IMR-90 (cell line): ENCODE data around the gene NISCH. TPM values are rescaled to one million over a fixed set of nuclear protein-coding genes. Genes with fewer than 3 reads are reported as not detected.

Source experiments
- ATAC-seq: fragments of 200-7000 bp; cut with Tn5 transposase; 2 replicates; pipeline ENCODE4 v1.9.1; 2020; ENCODE audit warnings: low read depth, mild to moderate bottlenecking, moderate library complexity
- BruUV-seq: library from RNA; stranded (reverse); fragments of 400-500 nt; replicated peaks from 2 replicates; lab custom pipeline; 2021; lab: Mats Ljungman, UMichigan
- CTCF ChIA-PET: fragments of 300-600 bp; formaldehyde crosslinking; extraction: SDS; loops from one replicate; lab custom pipeline; 2021; ENCODE audit warnings: antibody characterized with exemption; lab: Yijun Ruan, JAX
- POLR2A ChIA-PET: fragments of 300-600 bp; sonication (Branson Sonifier 250); formaldehyde crosslinking; loops from one replicate; lab custom pipeline; 2022; ENCODE audit warnings: antibody characterized with exemption; ENCODE audit not compliant: unreplicated experiment; lab: Charles Lee
- DNase-seq: peaks from one replicate; pipeline ENCODE4 v3.0.0; 2013
- H2AFZ ChIP-seq: replicated peaks from 2 replicates; pipeline ENCODE3; 2013; ENCODE audit warnings: low read length, mild to moderate bottlenecking; ENCODE audit not compliant: poor library complexity
- H2AK5ac ChIP-seq: 2 replicates; pipeline ENCODE4 v1.6.1; 2013; ENCODE audit warnings: low read depth, low read length, inconsistent platforms
- H2AK9ac ChIP-seq: replicated peaks from 2 replicates; pipeline ENCODE3; 2013; ENCODE audit warnings: mild to moderate bottlenecking, low read depth, low read length, moderate library complexity; ENCODE audit not compliant: poor library complexity
- H2BK120ac ChIP-seq: 2 replicates; pipeline ENCODE4 v1.6.1; 2013; ENCODE audit warnings: low read depth, low read length, inconsistent platforms
- H2BK15ac ChIP-seq: 3 replicates; pipeline ENCODE4 v1.6.1; 2013; ENCODE audit warnings: low read depth, low read length, inconsistent platforms
- H2BK20ac ChIP-seq: 2 replicates; pipeline ENCODE4 v1.6.1; 2013; ENCODE audit warnings: low read depth, mild to moderate bottlenecking, inconsistent platforms, low read length, moderate library complexity
- H2BK5ac ChIP-seq: 2 replicates; pipeline ENCODE4 v1.6.1; 2013; ENCODE audit warnings: mild to moderate bottlenecking, low read depth, low read length, inconsistent platforms; ENCODE audit not compliant: poor library complexity, severe bottlenecking
- H3K14ac ChIP-seq: replicated peaks from 2 replicates; pipeline ENCODE4 v1.6.1; 2013; ENCODE audit warnings: low read depth, low read length, inconsistent platforms
- H3K18ac ChIP-seq: 2 replicates; pipeline ENCODE4 v1.6.1; 2013; ENCODE audit warnings: low read depth, low read length, control low read depth
- H3K23ac ChIP-seq: 2 replicates; pipeline ENCODE4 v1.6.1; 2013; ENCODE audit warnings: low read depth, low read length, inconsistent platforms
- H3K27ac ChIP-seq: 2 replicates; pipeline ENCODE4 v1.5.1; 2013; ENCODE audit warnings: mild to moderate bottlenecking, control low read depth, low read length; ENCODE audit not compliant: insufficient read depth
- H3K27me3 ChIP-seq: 2 replicates; pipeline ENCODE4 v1.6.1; 2013; ENCODE audit warnings: low read length; ENCODE audit not compliant: control insufficient read depth, insufficient read depth
- H3K36me3 ChIP-seq: 2 replicates; pipeline ENCODE4 v1.6.1; 2013; ENCODE audit warnings: low read length, mixed read lengths; ENCODE audit not compliant: control insufficient read depth, insufficient read depth
- H3K4ac ChIP-seq: 2 replicates; pipeline ENCODE4 v1.6.1; 2013; ENCODE audit warnings: low read depth, low read length, inconsistent platforms
- H3K4me1 ChIP-seq: 2 replicates; pipeline ENCODE4 v1.6.1; 2013; ENCODE audit warnings: low read length, mixed read lengths; ENCODE audit not compliant: control insufficient read depth, insufficient read depth
- H3K4me2 ChIP-seq: 2 replicates; pipeline ENCODE4 v1.6.1; 2013; ENCODE audit warnings: low read depth, mild to moderate bottlenecking, control low read depth, low read length, moderate library complexity
- H3K4me3 ChIP-seq: 2 replicates; pipeline ENCODE4 v1.5.1; 2013; ENCODE audit warnings: low read depth, mild to moderate bottlenecking, control low read depth, low read length, moderate library complexity; ENCODE audit not compliant: insufficient read depth
- H3K56ac ChIP-seq: 2 replicates; pipeline ENCODE4 v1.6.1; 2013; ENCODE audit warnings: low read length, inconsistent platforms; ENCODE audit not compliant: insufficient read depth; ENCODE audit errors: extremely low read depth
- H3K79me1 ChIP-seq, 2 experiments: 2 replicates each; pipeline ENCODE4 v1.6.1; 2013; ENCODE audit warnings: low read length in 2 of 2, inconsistent platforms in 1 of 2, low read depth in 1 of 2
- H3K9ac ChIP-seq: 2 replicates; pipeline ENCODE4 v1.6.1; 2013; ENCODE audit warnings: low read depth, low read length, control low read depth
- H3K9me1 ChIP-seq: 2 replicates; pipeline ENCODE4 v1.6.1; 2013; ENCODE audit warnings: low read length, inconsistent platforms; ENCODE audit not compliant: insufficient read depth
- H3K9me3 ChIP-seq: 2 replicates; pipeline ENCODE4 v1.6.1; 2013; ENCODE audit warnings: low read length; ENCODE audit not compliant: control insufficient read depth, insufficient read depth
- H4K20me1 ChIP-seq: 2 replicates; pipeline ENCODE4 v1.6.1; 2013; ENCODE audit warnings: low read length, inconsistent platforms; ENCODE audit not compliant: insufficient read depth
- H4K5ac ChIP-seq: 2 replicates; pipeline ENCODE4 v1.6.1; 2013; ENCODE audit warnings: mild to moderate bottlenecking, low read depth, low read length, control low read depth
- H4K8ac ChIP-seq, 2 experiments: 2 replicates each; pipeline ENCODE4 v1.6.1; 2013; ENCODE audit warnings: low read depth in 2 of 2, low read length in 2 of 2, control low read depth in 1 of 2, inconsistent platforms in 1 of 2
- H4K91ac ChIP-seq: 2 replicates; pipeline ENCODE4 v1.6.1; 2013; ENCODE audit warnings: low read depth, low read length, inconsistent platforms; ENCODE audit not compliant: insufficient read depth
- BHLHE40 ChIP-seq: fragments of 150-350 bp; IDR thresholded peaks from 2 replicates; pipeline ENCODE4 v1.6.1; 2016; ENCODE audit warnings: mild to moderate bottlenecking, low read depth, low read length
- CEBPB ChIP-seq: IDR thresholded peaks from 2 replicates; pipeline ENCODE4 v1.6.1; 2012; ENCODE audit warnings: low read depth, low read length, improper control_type of control experiment
- CHD1 ChIP-seq: IDR thresholded peaks from 2 replicates; pipeline ENCODE4 v1.6.1; 2012; ENCODE audit warnings: low read depth, low read length, improper control_type of control experiment
- CTCF ChIP-seq: conservative IDR thresholded peaks from 2 replicates; pipeline ENCODE4 v1.5.1; 2012; ENCODE audit warnings: mild to moderate bottlenecking, low read depth, low read length, improper control_type of control experiment
- MAFK ChIP-seq: IDR thresholded peaks from 2 replicates; pipeline ENCODE4 v1.6.1; 2012; ENCODE audit warnings: low read depth, low read length, improper control_type of control experiment
- MXI1 ChIP-seq: IDR thresholded peaks from 2 replicates; pipeline ENCODE4 v1.6.1; 2012; ENCODE audit warnings: low read depth, mild to moderate bottlenecking, low read length, moderate library complexity, borderline replicate concordance
- NFE2L2 ChIP-seq: fragments of 150-350 bp; IDR thresholded peaks from 2 replicates; pipeline ENCODE4 v1.6.1; 2016; ENCODE audit warnings: low read depth, mild to moderate bottlenecking, low read length
- POLR2A ChIP-seq: IDR thresholded peaks from 2 replicates; pipeline ENCODE4 v1.6.1; 2012; ENCODE audit warnings: mild to moderate bottlenecking, low read depth, low read length
- RAD21 ChIP-seq: IDR thresholded peaks from 2 replicates; pipeline ENCODE4 v1.6.1; 2012; ENCODE audit warnings: low read length, improper control_type of control experiment
- RFX5 ChIP-seq: IDR thresholded peaks from 2 replicates; pipeline ENCODE4 v1.8.0; 2012; ENCODE audit warnings: low read depth, mild to moderate bottlenecking, low read length, moderate library complexity
- SMC3 ChIP-seq: fragments of 150-350 bp; IDR thresholded peaks from 2 replicates; pipeline ENCODE4 v1.6.1; 2016; ENCODE audit warnings: low read depth, mild to moderate bottlenecking, antibody characterized with exemption, low read length, moderate library complexity
- USF2 ChIP-seq: fragments of 150-350 bp; IDR thresholded peaks from 2 replicates; pipeline ENCODE4 v1.6.1; 2017; ENCODE audit warnings: mild to moderate bottlenecking, antibody characterized with exemption, low read length, low read depth
- WGBS, 2 experiments: methylation state at CpG; one replicate each; pipeline versions ENCODE4 v1.1.5 to v1.1.7; 2013; ENCODE audit warnings: missing lambda C conversion rate in 2 of 2; ENCODE audit not compliant: insufficient read length in 1 of 2; ENCODE audit errors: extremely low coverage in 2 of 2; 5-methylcytosine and 5-hydroxymethylcytosine counted together
- dilution Hi-C: fragments of 300-500 bp; cut with HindIII; formaldehyde crosslinking; loops from one replicate; pipeline ENCODE4 v1.14.3; 2018; ENCODE audit warnings: low sequenced_read_pairs; ENCODE audit not compliant: unreplicated experiment
- in situ Hi-C: fragments of 300-500 bp; cut with MboI; formaldehyde crosslinking; loops from 3 replicates; pipeline ENCODE4 v1.14.3; 2019; ENCODE audit warnings: low sequenced_read_pairs, inconsistent platforms, mixed read lengths
- intact Hi-C: fragments of 100-400 bp; cut with micrococcal nuclease; formaldehyde crosslinking; loops from 2 replicates; pipeline ENCODE4 v1.10.0; 2022
- polyA plus RNA-seq, 3 experiments: library from polyadenylated mRNA; depleted of rRNA; stranded (reverse); fragments of >200 nt; gene quantifications; 2 replicates each; pipeline ENCODE4 v1.2.3, GENCODE V29; 2012; ENCODE audit warnings: low replicate concordance in 1 of 3
- total RNA-seq: library from RNA; depleted of rRNA; stranded (reverse); fragments of >200 nt; gene quantifications from 2 replicates; pipeline ENCODE4 v1.2.3, GENCODE V29; 2012
- TF ChIP-seq, protein P1 (sequence below): fragments of 150-350 bp; IDR thresholded peaks from 2 replicates; pipeline ENCODE4 v1.6.1; 2016; ENCODE audit warnings: low read depth, mild to moderate bottlenecking, low read length, moderate library complexity, borderline replicate concordance

The NISCH gene
- total and polyA plus RNA-seq, 2 of the 4 experiments (the other 2 are of a cell fraction): 36.9 to 86.0 TPM

DNA sequence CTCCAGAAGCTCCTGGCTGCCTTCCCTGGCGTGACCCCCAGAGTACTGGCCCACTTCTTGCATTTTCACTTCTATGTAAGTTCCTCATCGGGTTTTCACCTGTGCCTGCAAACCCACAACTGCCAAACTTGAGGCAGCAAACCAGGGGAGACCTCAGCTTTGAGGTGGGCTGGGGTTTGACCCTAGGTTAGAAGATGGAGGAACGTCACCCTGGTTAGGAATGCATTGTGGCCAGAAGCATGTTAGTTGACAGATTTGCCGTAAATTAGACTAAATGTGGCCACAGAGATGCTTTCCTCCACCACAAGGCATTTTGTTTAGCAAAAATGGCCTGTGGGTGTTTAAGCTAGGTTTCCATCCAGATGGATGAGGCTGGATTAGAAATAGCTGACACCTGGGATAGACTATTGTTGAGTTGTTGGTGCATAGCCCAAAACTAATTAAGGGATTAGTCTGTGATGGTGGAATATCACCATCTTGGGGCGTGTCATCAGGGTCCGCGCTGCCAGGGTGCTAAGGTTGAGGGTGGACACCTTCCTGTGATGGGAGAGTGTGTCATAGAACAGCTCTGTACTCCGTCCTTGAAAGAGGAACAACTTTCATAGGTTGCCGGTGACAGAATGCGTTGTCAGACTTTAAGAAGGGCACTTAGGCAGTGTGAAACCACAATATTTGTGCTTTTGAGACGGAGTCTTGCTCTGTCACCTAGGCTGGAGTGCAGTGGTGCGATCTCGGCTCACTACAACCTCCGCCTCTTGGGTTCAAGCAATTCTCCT is 3.6 kb downstream of the NISCH start:
- Histone ChIP-seq H3K4ac (no peak overlapping the region), H3K14ac (no peak overlapping the region), H3K4me2 (no peak overlapping the region), H3K27ac (no peak overlapping the region), H4K8ac (no peak overlapping the region), H2AK5ac (no peak overlapping the region), H3K23ac (no peak overlapping the region), H3K36me3 (peaks cover 40% of the 10 kb centered on the region), H2AFZ (no peak overlapping the region), H3K4me1 (peaks cover 15% of the 10 kb centered on the region), H3K18ac (no peak overlapping the region), H2AK9ac (no peak overlapping the region), H3K79me1 (peaks cover 37 to 65% of the 10 kb centered on the region in 2 experiments), H4K5ac (no peak overlapping the region), H2BK15ac (no peak overlapping the region), H3K9me1 (peaks cover 20% of the 10 kb centered on the region), H2BK120ac (no peak overlapping the region), H3K27me3 (no peaks in the 10 kb centered on the region), H3K9me3 (no peaks in the 10 kb centered on the region), H3K56ac (no peak overlapping the region), H3K4me3 (no peak overlapping the region), H3K9ac (no peak overlapping the region), H4K91ac (no peak overlapping the region), H2BK20ac (no peak overlapping the region), H2BK5ac (no peak overlapping the region), H4K20me1 (peaks cover 27% of the 10 kb centered on the region)
- BruUV-seq: no TSS peak
- WGBS, 2 experiments: 88% methylated on average over 6 of the region's 14 CpGs; no CpG with 5 or more reads in 1 of the 2 experiments
- POLR2A ChIA-PET: no interaction called here
- CTCF ChIA-PET: no interaction called here
- intact Hi-C loops (no loop called here), dilution Hi-C loops (no loop called here), in situ Hi-C loops (no loop called here)
- DNase-seq (no peak), ATAC-seq (no peak)
- TF ChIP-seq USF2: no peak
- no peak for TF ChIP-seq MXI1
- TF ChIP-seq CEBPB: no peak
- TF ChIP-seq CHD1: no peak
- no peak for TF ChIP-seq BHLHE40
- TF ChIP-seq SMC3: no peak
- TF ChIP-seq POLR2A: no peak
- TF ChIP-seq RAD21: no peak
- TF ChIP-seq, protein P1, sequence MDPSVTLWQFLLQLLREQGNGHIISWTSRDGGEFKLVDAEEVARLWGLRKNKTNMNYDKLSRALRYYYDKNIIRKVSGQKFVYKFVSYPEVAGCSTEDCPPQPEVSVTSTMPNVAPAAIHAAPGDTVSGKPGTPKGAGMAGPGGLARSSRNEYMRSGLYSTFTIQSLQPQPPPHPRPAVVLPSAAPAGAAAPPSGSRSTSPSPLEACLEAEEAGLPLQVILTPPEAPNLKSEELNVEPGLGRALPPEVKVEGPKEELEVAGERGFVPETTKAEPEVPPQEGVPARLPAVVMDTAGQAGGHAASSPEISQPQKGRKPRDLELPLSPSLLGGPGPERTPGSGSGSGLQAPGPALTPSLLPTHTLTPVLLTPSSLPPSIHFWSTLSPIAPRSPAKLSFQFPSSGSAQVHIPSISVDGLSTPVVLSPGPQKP: no peak
- no peak for TF ChIP-seq NFE2L2
- TF ChIP-seq RFX5: no peak
- no peak for TF ChIP-seq CTCF
- TF ChIP-seq MAFK: no peak
